GM19023 (cell line): ENCODE data around the gene PHOX2A.
"Not testable (repeated sequence)": the region's sequence is repeated elsewhere in the genome, so short reads cannot be mapped to it uniquely, and the experiment has no call there.

Experiments used
- ATAC-seq: cut with Tn5 transposase; IDR thresholded peaks from one replicate; pipeline ENCODE4 v1.9.1; 2021; ENCODE audit warnings: mild to moderate bottlenecking, moderate library complexity; ENCODE audit not compliant: unreplicated experiment

Gene PHOX2A

DNA sequence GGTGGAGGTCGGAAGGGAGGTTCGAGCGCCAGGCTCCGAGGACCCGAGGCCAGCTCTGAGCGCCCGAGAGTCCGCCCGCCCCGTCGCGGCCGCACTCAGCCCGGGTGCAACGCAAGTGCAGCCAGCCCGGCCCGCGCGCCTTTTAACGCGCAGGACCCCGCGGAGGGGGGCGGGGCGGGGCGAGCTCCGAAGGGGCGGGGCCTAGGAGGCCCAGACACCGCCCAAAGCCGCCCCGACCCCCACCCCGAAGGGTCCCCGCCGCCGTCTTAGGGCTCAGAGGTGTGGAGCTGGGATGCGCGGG, at the start of gene PHOX2A:
PHOX2A (minus strand) TSS at position 117 of the 301 bp plus-strand sequence. CDS start 172 bp downstream, outside the sequence.
- no peak for ATAC-seq

DNA sequence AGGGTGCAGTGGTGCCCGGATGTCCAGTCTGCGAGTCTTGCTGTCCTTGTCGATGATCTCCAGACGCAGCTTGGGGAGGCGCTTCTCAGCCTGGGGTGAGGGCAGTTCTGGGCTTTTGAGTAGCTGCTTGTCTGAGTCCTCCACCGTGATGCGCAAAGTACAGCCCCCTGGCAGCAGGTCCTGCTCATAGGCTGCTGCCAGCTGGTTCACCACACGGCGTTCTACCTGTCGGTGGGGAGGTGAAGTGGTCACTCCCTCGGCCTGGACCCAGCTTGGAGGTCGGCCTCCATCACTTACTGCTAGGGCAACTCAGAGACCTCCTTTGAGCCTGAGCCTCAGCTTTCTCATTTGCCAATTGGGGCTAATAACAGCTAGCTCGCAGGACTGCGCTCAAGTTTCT, 49.4 kb upstream of the PHOX2A start:
- no peak for ATAC-seq

DNA sequence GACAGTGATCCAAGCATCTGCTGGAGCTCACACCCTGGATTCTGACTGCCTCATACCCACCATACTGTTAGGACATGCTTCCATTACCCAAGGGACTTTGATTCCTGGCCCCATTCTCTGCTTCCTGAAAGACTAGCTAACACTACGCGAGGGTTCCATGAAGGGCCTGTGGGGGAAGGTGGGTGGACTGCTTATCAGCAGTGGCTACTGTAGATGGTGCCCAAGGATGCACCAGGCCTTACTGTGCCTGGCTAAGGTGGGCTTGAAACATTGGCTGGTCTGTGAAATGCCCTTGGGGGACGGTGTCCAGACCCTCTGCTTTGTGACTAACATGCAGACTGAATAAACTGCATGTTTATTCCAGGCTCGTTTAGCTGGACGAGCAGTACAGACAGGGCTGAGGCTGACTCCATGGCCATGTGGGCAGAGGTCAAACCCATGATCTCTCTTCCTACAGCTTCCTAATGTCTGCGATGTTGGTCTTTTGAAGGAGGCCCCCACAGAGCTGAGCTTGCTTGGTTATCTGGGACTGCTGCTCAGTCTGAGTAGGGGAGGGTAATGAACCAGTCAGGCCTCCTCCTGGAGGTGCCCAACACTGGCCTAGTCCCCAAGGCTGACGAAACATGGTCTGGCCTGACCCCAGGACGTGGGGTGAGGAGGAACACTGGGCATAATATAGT, 48.3 kb upstream of the PHOX2A start:
- ATAC-seq: no peak

DNA sequence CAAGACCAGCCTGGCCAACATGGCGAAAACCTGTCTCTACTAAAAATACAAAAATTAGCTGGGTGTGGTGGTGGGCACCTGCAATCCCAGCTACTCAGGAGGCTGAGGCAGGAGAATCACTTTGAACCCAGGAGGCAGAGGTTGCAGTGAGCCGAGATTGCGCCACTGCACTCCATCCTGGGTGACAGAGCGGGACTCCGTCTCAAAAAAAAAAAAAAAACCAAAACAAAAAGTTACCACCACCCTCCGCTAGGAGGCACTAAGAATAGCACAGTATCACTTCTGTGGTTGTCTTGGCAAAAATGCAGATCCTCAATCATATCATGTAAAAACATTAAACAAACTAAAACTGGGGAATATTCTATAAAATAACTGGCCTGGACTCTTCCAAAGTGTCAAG, 46.8 kb upstream of the PHOX2A start:
- not testable (repeated sequence) for ATAC-seq

DNA sequence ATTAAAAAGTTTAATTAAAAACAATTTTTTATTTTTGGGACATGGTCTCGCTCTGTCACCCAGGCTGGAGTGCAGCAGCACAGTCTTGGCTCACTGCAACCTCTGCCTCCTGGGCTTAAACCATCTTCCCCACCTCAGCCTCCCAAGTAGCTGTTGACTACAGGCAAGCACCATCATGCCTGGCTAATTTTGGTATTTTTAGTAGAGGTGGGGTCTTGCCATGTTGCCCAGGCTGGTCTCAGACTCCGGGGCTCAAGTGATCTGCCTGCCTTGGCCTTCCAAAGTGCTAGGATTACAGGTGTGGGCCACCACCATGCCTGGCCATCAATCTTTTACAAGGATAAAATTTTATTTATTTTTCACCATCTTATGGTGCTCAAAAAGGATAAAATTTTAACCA, 43.3 kb upstream of the PHOX2A start:
- ATAC-seq: no peak

DNA sequence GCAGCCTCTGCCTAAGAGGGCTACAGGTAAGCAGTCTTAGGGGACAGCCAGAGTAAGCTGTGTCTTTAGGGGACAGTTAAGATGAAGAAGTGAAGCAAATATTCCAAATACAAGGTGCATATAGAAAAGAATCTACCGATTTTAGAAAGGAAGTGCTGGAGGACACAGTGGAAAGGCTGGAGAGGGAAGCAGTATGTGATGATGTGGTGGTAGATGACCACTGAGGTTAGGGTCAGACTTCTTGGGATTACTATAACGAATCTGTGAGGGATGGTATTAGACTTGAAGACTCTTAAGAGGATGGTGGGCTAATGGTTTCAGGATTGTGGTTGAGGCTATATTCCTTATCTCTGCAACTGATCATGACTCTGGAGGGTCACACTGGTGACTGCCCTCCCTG, 40.0 kb upstream of the PHOX2A start:
- no peak for ATAC-seq

DNA sequence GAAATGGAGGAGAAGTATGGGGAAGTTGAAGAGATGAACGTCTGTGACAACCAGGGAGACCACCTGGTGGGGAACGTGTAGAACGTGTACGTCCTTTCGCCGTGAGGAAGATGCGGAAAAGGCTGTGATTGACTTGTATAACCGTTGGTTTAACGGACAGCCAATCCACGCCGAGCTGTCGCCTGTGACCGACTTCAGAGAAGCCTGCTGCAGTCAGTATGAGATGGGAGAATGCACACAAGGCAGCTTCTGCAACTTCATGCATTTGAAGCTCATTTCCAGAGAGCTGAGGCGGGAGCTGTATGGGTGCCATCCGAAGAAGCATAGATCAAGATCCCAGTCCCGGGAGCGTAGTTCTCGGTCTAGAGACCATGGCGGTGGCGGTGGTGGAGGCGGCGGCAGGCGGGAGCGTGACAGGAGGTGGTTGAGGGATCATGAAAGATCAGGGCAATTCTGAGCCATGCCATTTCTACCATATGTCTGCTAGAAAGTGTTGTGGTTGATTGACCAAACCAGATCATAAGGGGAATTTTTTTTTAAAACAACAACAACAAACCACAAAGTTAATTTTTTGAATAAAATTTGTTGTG, 36.8 kb upstream of the PHOX2A start:
- ATAC-seq: no peak

DNA sequence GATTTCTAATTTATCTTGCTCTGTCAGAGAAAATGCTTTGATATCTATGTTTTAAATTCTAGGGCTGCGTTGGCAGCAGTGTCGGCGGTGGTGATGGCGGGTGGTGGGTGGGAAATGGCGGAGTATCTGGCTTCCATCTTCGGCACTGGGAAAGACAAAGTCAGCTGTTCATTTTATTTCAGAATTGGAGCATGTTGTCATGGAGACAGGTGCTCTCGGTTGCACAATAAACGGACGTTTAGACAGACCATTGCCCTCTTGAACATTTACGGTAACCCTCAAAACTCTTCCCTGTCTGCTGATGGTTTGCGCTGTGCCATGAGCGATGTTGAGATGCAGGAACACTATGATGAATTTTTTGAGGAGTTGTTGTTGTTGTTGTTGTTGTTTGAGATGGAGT, 36.1 kb upstream of the PHOX2A start:
- ATAC-seq: no peak

DNA sequence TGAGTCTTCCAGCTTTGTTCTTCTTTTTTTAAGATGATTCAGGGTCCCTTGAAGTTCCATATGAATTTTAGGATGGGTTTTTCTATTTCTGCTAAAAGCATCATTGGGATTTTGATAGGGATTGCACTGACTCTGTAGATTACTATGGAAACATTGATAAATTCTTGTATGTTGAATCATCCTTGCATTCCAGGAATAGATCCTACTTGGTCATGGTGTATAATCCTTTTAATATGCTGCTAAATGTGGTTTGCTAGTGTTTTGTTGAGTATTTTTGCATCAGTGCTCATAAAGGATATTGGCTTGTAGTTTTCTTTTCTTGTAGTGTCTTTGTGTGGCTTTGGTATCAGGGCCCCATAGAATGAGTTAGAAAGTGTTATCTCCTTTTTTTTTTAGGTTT, 34.9 kb upstream of the PHOX2A start:
- no peak for ATAC-seq

DNA sequence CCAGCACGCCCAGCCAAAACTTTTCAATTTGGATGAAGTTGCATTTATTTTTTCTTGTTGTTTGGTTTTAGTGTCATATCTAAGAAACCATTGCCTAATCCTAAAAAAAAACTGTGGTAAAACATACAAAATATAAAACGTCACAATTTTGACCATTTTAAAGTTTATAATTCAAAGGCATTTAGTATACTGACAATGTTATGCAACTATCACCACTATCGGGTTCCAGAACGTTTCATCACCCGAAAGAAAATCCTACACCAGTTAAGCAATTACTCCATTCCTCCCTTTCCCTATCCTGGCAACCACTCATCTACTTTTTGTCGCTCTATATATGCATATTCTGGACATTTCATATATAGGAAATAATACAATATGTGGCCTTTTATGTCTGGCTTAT, 30.5 kb upstream of the PHOX2A start:
- no peak for ATAC-seq

DNA sequence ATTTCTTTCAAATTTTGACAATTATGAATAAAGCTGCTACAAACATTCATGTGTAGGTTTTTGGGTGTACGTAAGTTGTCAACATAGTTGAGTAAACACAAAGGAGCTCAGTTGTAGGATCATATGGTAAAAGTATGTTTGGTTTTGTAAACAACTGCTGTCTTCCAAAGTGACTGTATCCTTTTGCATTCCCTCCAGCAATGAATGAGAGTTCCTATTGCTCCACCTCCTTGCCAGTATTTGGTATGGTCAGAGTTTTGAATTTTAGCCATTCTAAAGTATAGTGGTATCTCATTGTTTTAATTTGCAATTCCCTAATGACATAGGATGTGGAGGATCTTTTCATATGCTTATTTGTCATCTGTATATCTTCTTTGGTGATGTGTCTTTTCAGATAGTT, 28.0 kb upstream of the PHOX2A start:
- no peak for ATAC-seq

DNA sequence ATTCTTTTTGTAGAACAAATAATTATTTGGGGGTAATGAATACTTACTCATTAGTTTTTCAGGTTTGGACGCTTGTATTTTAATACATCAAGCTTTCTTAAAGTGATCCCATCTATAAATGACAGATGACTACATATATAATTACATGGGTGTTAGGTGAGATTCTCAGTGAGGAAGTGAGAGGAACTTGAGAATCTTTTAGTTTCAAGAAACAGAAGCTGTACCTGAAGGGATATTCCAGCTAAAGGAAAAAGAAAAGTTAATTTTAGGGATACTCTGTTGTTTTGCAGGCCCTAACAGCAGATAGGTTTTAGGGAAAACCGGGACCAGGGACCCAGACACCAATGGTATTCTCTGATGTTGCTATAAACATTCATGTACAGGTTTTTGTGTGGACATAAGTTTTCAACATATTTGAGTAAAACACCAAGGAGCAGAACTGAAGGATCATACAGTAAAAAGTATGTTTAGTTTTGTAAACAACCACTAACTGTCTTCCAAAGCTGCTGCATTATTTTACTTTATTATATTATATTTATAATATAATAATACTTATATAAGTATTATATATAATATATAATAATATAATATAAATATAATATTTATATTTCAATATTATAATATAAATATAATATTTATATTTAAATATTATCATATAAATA, 24.1 kb upstream of the PHOX2A start:
- ATAC-seq: no peak

DNA sequence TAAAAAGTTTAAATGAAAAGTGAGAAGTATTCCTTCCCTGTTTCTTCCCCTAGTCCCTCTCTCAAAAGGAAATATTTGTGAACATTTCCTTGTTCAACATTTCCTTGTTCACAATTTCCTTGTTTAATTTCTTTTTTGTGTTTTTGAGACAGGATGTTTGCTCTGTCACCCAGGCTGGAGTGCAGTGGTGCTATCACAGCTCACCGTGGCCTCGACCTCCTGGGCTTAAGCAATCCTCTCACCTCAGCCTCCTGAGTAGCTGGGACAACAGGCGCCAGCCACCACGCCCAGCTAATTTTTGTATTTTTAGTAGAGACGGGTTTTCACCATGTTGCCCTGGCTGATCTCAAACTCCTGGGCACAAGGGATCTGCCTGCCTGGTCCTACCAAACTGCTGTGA, 23.0 kb upstream of the PHOX2A start:
- not testable (repeated sequence) for ATAC-seq

DNA sequence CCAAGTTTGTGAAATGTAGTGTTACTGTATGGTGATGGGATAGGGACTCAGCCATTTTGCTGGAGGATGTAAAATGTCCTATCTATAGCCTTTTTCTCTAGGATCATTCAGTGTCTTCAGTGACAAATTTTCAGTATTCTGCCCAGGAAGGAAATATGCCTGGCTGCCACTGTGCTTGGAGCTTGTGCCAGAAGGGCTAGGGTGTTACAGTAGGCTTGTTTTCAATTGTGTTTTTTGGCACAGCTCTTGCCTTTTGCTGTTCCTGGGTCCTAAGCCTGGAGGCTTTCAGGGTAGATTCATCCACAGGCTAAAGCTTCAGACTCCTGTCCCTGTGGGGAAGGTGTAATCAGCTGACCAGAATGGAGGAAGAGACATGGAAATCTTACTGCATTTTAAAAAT, 22.0 kb upstream of the PHOX2A start:
- no peak for ATAC-seq

DNA sequence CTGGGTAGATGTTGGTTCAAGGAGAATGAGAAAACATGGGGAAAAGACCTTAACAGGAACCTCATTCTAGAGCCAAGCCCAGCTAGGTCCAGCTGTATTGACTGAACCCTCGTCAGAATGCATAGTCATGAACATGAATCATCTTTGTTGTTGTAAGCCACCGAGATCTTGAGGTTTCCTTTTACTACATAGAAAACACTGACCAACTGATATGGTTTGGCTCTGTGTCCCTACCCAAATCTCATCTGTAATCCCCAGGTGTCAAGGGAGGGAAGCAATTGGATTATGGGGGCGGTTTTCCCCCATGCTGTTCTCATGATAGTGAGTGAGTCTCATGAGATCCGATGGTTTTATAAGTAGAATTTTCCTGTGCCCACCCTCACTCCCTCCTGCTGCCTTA, 19.4 kb upstream of the PHOX2A start:
- ATAC-seq: no peak

DNA sequence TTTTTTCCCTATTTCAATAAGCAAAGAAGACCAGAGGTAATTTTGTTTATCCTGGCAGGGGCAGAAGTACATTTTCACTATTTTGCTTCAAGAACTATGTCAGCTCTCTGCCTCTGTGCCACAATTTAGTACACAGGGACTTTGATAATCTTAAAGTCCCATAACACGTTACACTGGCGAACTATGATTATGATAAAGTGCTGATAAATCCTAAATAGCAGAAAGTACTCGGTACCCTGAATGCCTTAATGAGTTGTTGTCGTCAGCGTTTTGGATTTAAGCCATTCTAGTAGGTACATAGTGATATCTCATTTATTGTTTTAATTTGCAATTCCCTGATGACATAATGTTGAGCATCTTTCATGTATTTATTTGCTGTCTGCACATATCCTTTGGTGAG, 16.6 kb upstream of the PHOX2A start:
- ATAC-seq: no peak

DNA sequence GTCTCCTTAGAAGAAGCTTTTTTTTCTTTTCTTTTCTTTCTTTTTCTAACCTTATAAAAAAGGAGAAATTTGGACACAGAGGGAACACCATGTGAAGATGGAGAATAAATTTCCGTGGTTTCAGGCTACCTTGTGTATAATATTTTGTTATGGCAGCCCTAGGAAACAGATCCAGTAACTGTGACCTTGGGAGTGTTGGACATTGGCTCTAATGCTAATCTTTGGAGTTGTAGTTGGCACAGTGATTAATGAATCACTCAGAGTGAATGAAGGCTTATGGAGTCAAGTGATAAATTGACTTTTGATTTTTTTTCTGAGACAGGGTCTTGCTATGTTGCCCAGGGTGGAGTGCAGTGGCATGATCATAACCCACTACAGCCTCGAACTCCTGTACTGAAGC, 15.5 kb upstream of the PHOX2A start:
- no peak for ATAC-seq

DNA sequence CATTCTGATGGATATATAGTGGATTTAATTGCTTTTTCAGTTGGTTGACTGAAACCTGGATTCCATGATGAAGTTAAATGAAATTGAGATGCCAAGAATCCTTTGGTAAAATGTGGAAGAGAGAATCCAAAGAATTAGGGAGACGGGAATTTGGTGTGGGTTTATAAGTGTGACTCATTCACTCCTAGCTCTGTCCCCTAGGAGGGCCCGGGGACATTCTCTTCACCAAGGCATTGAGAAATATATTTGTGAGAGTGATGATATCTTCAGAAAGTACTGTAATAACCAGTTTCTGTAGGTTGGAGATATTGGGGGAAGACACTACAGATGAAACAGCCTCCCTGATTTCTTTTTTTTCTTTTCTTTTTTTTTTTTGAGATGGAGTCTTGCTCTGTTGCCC, 13.6 kb upstream of the PHOX2A start:
- no peak for ATAC-seq

DNA sequence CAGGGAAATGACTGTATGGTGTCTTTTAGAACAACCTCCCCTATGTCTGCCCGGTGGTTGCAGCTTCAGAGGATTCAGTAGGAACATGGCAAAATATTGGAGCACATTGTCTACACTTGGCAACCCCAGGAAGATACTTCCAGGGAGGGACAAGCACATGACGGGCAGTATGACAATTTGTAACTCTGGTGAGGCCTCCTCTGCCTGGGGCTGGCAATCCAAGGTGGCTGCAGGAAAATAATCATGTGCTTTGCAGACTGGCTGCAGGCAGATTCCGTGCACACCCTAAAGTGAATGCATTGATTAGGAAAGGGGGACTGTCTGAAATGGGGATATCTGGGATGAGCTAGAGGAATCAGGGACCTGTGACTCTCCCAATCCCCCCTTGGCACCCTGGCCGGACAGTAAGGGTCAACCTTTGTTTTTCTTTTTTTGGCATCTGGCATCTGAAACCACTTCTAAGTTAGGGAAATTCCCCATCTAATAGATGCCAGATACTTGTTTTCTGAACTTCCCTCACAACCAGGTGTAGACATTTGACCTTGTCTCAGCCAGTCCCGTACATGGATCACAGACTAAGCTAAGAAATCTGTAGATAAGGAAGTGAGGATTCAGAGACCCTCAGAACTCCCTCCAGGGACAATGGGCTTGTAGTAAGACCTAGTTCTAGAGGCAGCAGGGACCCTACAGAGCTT, 10.5 kb upstream of the PHOX2A start:
- ATAC-seq: no peak

DNA sequence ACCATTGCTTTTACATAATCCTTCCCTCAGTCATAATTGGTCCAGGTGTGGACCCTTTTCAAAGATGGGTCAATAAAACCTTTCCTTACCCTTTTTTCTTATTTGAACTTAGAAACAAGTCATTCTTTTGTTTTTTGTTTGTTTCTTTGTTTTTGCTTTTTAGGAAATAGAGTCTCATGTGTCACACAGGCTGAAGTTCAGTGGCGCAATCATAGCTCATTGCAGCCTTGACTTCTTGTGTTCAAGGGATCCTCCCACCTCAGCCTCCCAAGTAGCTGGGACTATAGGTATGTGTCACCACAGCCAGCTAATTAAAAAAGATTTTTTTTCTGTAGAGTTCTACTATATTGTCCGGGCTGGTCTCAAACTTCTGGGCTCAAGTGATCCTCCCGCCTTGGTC, 9.4 kb upstream of the PHOX2A start:
- ATAC-seq: no peak

DNA sequence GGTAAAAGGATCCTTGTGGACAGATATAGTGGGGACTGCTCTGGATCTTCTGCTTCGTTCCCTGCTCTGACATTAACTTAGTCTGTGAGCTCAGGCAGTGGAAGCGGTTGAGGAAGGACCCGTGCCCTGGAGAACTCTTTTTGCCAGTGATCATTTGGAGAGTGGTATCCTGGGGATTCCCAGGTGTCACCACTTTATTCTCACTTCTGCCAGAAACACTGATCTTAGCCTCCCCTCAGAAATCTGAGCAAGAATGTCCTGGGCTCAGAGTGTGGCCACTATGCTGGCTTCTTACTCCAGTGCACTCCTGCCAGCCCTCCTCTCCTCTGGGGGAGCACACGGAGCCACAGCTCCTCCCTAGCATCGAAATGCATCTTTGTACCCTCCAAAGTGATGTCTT, 7.6 kb upstream of the PHOX2A start:
- ATAC-seq: no peak
